GM18951 (cell line): Measurements from ENCODE around the gene SESN3.
"Not testable (repeated sequence)": the region's sequence is repeated elsewhere in the genome, so short reads cannot be mapped to it uniquely, and the experiment has no call there.

Source experiments
- POLR2A ChIP-seq: IDR thresholded peaks from 4 replicates; pipeline ENCODE4 v1.6.1; 2011; ENCODE audit warnings: mild to moderate bottlenecking; ENCODE audit not compliant: insufficient read length, insufficient read depth; ENCODE audit errors: extremely low read depth
- in situ Hi-C: fragments of 300-500 bp; cut with MboI; formaldehyde crosslinking; loops from one replicate; pipeline ENCODE4 v1.12.0; 2022; ENCODE audit warnings: low sequenced_read_pairs, mixed read lengths, inconsistent platforms; ENCODE audit not compliant: unreplicated experiment

The SESN3 gene

GRCh38 chr11:95147364-95147905 lies 83.6 kb downstream of the SESN3 start:
- in situ Hi-C loops: loop anchor here (10.0 kb wide), 2 partner anchors 83 to 523 kb away; partner anchors contain the start of gene SRSF8
- TF ChIP-seq POLR2A: no peak

DNA sequence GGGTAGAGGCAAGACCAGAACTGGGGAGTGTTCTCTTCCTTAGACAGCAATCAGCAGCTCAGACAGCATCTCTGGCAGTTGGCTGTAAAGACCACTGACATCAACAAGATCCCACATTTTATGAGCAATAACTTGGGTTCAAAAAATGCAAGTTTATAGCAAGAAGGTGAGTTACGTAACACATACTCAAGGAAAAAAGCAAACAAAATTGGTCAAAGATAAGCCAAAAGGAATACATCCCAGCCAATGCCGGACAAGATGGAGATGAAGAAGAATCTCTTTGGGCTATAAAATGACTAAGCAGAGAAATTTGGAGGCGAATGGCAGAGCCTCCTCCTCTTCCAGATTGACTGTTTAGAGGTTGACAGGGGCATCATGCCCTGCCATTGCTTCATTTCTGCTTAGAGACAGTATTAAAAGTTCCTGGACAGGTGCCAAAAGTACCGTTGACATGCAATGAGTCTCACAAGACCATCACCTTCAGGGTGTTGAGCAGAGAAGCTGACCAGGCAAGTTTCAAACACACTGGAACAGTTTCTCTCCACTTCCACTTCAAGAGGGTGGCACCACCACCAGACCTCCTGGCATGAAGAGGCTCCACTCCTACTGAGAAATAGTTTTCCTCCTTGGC lies 85.5 kb downstream of the SESN3 start:
- in situ Hi-C loops: loop anchor here (10.0 kb wide), 2 partner anchors 81 to 521 kb away; partner anchors contain the start of gene SRSF8
- TF ChIP-seq POLR2A: no peak

DNA sequence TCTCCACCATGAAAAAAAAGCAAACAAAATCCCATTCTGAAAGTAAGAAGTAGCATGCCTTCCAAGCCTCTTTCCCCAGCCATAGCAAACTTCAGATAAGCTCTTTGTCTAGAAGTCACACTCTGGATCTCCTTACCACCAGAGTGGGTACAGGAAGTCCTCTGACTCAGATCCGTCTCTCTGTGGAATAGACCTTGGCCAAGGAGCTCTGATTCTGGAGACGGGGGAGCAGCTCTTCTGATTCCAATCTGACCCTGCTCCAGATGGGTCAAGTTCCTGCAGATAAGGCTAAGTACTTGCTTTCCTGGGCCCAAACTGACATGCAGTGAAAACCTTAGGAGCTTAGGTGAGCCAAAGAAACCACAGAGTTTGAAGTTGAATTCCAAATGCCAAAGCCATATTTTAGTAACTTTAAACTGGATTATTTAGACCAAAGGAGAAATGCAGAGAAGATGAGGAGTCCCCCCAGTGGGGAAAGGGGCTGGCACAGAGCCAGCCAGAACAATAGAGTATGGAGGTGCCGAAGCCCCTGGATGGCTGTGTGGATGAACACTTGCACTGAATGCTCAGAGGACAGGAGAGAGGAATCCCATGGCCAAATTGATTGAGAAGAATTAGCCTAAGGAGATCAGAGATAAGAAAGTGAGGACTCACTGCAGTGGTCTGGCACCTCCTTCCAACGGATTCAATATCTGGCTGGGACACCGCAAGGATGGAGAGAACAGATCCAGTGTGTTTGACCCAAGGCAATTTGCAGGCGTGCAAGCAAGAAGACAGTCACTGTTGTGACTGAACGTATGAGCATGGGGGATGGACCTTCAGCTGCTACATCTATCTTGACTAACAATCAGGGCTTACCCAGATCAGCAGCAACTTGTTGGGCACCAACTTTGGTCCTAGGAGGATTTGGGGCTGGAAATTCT lies 86.4 kb downstream of the SESN3 start:
- TF ChIP-seq POLR2A: no peak
- in situ Hi-C loops: loop anchor here (10.0 kb wide), 2 partner anchors 80 to 520 kb away; partner anchors contain the start of gene SRSF8

DNA sequence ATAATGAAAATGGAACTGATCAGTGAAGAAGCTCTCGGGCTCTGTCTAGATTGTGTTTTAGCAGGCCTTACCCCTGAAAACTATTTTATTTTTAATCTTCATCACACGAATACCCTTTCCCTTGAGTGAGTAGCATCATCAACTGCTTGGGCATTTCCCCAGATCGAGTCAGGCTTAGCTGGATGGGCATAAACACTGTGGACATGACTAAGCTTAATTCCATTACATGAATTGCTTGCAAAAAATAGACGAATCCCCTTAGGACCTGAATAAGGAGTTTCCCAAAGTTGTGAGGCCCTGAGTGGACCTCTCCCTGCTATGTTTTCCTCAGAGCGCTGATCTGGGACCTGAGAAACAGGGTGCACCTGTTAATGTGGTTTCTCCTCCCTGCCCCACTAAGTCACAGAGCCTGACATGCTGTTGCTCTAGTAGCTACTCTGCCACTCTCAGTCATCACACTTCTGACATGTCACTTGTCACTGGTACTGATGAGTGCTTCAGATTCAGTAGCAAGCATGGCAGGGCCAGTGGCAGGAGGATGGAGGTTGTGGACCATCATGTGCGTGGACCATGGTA lies 87.8 kb downstream of the SESN3 start:
- no peak for TF ChIP-seq POLR2A
- in situ Hi-C loops: loop anchor here (10.0 kb wide), 2 partner anchors 78 to 518 kb away; partner anchors contain the start of gene SRSF8

GRCh38 chr11:95142431-95142830 lies 88.6 kb downstream of the SESN3 start:
- no peak for TF ChIP-seq POLR2A
- in situ Hi-C loops: loop anchor here (10.0 kb wide), 2 partner anchors 78 to 518 kb away; partner anchors contain the start of gene SRSF8

- in situ Hi-C loops: loop anchor here (10.0 kb wide), 2 partner anchors 76 to 516 kb away; partner anchors contain the start of gene SRSF8
- no peak for TF ChIP-seq POLR2A
Observed at GRCh38 chr11:95140397-95141033, 90.5 kb downstream of the SESN3 start.

DNA sequence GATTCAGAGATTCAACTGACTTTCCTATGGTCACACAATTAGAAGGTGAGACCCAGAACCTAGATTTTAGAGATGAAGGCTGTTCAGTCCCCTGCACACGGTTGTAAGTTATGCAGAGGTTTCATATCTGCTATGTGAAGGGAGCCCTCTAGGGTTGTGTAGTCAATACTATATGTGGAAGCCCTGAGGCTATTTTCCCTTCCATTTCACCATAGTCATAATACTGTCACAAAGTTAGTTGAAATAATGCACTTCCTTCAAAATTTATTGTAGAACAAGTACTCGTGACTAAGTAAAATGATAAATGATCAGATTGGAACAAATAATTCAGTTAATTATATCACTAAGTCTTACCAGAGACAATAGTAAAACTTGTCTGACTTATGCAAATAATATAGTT lies 92.6 kb downstream of the SESN3 start:
- in situ Hi-C loops: no loop called here
- TF ChIP-seq POLR2A: no peak

GRCh38 chr11:95137299-95137698 lies 93.7 kb downstream of the SESN3 start:
- in situ Hi-C loops: no loop called here
- no peak for TF ChIP-seq POLR2A

GRCh38 chr11:95136747-95137146 lies 94.3 kb downstream of the SESN3 start:
- in situ Hi-C loops: not testable (repeated sequence)

DNA sequence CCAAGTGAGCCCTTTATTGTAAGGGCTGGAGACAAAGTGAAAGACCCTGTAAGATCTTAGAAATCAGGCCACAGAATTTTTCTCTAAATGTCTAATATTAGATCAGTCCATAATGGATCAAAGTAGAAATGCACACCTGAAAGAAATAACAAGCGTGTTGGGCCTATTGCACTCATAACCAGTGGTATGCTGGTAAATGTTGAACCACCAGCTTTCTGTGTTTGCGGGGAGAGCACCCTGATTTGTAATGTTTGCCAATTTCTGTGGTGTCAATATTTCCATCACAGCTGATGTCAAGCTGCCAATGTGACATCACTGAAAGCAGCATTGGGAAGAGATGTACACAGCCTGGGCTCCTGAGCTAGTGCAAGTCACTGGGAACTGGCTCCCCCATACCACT lies 95.1 kb downstream of the SESN3 start:
- in situ Hi-C loops: no loop called here
- no peak for TF ChIP-seq POLR2A

DNA sequence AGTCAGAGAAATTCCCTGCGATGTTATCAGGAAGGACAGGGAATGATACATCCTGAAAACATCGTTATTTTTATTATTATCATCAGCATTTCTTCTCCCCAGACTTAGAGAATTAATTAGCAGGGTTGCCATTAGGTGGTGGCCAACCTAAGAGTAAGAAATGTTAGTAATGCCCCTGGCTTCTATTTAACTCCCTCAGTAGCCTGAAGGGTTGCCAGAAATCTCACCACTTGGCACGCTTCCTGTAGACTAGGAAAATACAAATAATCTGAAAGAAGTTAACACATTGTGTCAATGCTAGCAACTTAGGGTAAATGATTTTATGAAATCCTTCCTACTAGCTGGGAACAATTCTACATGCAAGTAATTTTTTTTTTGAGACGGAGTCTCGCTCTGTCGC lies 95.8 kb downstream of the SESN3 start:
- in situ Hi-C loops: no loop called here
- TF ChIP-seq POLR2A: no peak

DNA sequence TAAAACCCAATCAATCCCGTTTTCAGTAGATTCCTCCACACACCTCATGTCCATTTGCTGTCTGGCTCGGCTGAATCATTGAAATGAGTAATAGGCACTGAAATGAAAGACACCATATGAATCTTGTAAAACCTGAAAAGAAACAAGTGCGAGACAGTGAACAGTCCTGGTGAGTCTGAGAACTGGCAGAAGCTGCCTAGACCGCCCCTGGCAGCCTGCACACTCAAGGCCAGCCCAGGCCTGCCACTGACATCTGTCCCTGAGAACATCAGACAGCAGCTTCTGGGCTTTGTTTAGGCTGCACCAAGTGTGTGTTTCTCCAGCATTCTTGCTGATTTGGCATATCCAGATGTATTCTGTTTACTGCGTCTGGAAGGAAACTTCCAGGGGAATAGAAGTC lies 96.5 kb downstream of the SESN3 start:
- TF ChIP-seq POLR2A: no peak
- in situ Hi-C loops: no loop called here

- in situ Hi-C loops: no loop called here
- TF ChIP-seq POLR2A: no peak
Observed at GRCh38 chr11:95132956-95133355, 98.0 kb downstream of the SESN3 start.
